HG03439 (cell line): ENCODE measurements around the gene GREM1.

ENCODE experiments used
- ATAC-seq: cut with Tn5 transposase; IDR thresholded peaks from one replicate; pipeline ENCODE4 v1.9.1; 2021; ENCODE audit warnings: mild to moderate bottlenecking, moderate library complexity; ENCODE audit not compliant: unreplicated experiment

The GREM1 gene

DNA sequence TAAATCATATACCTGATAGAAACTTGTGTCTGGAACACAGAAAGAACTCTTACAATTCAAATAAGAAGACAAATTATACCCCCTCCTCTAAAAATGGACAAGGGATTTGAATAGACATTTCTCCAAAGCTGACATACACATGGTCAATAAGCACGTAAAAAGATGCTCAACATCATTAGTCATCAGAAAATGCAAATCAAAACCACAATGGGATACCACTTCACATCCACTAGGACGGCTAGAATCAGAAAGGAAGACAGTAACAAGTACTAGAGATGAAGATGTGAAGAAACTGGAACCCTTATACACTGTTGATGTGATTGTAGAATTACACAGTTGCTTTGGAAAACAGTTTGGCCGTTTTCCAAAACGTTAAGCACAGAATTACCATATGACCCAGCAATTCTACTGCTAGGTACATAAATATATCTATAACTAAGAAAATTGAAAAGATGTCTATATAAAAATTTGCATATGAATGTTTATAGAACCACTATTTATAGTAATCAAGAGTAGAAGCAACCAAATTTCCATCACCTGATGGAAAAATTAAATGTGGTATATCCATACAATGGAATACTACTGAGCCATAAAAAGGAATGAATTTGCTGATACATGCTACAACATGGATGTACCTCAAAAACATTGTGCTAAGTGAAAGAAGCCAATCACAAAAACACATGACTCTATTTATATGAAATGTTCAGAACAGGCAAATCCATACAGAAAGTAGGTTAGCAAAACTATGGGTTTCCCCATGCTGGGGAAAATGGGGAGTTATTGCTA, 60.8 kb downstream of the GREM1 start:
- no peak for ATAC-seq

DNA sequence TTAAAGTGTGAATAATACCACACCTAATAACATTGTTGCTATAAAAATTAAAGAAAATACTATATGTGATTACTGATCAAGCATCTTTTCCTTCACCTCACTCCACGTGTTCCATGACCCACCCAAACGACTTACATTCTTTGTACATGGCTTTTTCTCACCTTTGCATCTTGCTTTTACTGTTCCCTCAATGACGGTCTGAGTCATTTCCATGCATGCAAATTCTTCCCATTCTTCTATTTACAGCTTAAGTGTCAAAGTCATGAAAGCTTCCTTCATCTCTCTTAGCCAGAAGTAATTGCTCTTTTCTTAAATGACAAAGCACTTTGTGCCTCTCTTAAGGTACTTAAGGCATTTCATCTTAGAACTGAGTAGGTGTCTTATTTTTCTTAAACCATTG, 64.0 kb downstream of the GREM1 start:
- ATAC-seq = no peak

DNA sequence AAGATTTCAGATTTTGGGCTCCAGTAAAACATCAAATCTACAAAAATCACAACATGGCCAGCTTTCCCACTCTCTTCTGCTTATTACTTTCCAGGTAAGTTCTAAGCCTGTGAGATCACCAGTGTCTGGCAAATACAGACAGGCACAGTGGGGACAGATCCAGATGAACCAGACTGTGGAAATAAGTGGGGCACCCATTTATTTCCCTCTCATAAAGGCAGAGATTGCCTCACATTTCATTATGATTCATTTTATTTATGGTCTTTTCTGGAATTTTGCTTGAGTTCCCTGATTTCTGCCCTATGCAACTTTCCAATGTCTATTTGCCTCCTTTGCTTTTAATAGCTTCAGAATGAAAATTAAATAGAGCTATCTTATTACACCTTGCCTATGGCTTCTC, 66.8 kb downstream of the GREM1 start:
- no peak for ATAC-seq

DNA sequence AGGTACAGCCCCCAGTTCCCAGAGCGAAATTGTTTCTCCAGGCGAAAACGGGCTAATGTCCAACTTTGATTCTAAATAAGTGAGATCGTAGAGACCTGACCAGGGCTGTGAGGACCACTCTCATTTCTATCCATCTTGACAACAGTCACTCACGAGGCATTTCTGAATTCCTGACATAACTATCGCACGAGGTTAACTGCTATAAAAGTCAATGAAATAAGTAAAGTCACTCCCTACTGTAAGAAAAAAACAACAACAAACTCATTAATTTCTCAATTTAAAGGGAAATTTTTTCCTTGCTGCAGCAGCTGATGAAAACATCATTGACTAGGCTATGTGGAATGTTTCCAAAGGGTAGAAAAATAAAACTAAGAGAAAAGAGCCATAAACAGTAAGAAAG, 69.1 kb downstream of the GREM1 start:
- no peak for ATAC-seq

DNA sequence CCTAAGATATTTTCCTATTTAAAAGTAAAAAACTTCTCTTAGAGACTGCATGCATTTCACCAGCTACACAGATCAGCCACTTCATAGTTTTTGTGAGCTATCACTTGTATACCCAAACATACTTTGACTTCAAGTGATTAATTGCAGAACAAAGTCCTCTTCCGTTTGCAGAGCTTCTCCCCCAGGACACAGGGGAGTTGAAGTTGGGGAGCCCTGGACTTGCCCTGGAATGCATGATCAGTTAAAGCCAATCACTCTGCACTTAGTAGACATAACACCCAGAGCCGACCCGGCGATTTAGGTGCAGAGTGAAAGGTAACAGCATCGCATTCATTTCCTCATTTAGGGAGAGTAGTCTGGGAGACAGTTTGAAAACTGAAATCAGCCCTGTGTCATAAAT, 70.1 kb downstream of the GREM1 start:
- no peak for ATAC-seq

DNA sequence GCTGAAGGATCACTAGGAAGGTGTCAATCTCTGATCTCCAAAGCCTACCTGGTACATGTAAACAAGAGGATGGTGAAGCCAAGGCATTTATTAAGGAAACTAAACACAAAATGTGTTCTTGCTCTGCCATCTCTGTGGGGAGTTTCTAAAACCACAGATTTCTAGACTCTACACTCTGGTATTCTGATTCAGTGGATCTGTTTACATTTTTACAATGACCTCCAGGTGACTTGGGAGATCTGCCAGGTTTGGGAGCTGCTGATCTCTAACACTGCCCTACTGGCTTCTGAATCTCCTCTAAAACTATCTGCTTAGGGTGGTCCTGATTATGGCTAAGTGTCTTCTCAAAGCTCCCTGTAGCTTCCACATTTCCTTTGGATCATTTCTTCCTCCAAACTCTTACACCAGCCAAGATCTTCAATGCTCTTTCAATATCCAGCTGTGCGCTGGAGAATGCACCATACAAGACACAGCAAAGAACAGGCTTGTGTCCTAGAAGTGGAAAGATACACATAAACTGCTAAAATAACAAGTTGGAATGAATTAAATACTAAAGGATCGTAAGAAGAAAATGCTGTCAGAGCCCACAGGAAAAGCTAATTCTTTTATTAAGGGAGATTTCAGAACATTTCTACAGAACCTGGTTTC, 72.7 kb downstream of the GREM1 start:
- no peak for ATAC-seq

DNA sequence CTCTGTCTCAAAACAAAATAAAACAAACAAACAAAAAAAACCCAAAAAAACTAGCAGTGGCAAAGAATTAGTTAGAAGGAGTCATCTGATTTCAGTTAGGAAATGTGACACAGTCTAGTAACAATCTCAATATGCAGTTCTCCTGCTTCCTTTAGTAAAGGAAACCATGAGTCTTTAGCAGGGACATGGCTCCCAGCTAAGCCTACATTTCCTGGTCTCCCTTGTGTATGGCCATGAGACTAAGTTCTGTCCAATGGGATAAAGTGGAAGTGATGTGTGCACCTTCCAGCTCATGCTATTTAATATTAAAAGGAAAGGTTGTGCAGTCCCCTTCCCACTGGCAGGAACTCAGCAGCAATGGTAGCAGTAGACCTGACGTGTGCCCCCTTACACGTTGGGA, 74.6 kb downstream of the GREM1 start:
- no peak for ATAC-seq
